B cell (primary cell): ENCODE measurements around the gene ST8SIA3.

Experiments used
- EZH2 ChIP-seq: IDR thresholded peaks from 2 replicates; pipeline ENCODE4 v1.6.1; 2012; ENCODE audit warnings: borderline replicate concordance, low read depth, mild to moderate bottlenecking, moderate library complexity, low read length; ENCODE audit not compliant: insufficient read depth, poor library complexity, severe bottlenecking
- TF ChIP-seq, protein P1 (sequence below): fragments of 200-600 bp; IDR thresholded peaks from one replicate; pipeline ENCODE4 v1.8.0; 2022; ENCODE audit warnings: antibody characterized with exemption, mild to moderate bottlenecking

DNA sequence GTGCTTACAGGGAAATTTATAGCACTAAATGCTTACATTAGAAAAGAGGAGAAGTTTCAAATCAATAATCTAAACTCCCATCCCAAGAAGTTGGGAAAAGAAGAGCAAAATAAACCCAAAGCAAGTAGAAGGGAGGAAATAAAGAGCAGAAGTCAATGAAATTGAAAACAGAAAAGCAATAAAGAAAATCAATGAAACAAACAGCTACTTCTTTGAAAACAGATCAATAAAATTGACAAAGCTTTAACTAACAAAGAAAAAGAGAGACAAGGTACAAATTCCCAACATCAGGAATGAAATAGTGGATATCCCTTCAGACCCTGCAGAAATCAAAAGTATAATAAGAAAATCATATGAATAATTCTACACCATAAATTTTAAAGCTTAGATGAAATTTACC is 57.3 kb downstream of the ST8SIA3 start:
- TF ChIP-seq, protein P1, sequence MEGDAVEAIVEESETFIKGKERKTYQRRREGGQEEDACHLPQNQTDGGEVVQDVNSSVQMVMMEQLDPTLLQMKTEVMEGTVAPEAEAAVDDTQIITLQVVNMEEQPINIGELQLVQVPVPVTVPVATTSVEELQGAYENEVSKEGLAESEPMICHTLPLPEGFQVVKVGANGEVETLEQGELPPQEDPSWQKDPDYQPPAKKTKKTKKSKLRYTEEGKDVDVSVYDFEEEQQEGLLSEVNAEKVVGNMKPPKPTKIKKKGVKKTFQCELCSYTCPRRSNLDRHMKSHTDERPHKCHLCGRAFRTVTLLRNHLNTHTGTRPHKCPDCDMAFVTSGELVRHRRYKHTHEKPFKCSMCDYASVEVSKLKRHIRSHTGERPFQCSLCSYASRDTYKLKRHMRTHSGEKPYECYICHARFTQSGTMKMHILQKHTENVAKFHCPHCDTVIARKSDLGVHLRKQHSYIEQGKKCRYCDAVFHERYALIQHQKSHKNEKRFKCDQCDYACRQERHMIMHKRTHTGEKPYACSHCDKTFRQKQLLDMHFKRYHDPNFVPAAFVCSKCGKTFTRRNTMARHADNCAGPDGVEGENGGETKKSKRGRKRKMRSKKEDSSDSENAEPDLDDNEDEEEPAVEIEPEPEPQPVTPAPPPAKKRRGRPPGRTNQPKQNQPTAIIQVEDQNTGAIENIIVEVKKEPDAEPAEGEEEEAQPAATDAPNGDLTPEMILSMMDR: no peak
- no peak for TF ChIP-seq EZH2
